DMS79 treated with DMSO at 0.1 percent for 48 hours (cell line): ENCODE results near the gene CERK.
"Not testable (repeated sequence)": the region's sequence is repeated elsewhere in the genome, so short reads cannot be mapped to it uniquely, and the experiment has no call there.

Experiments used
- DNase-seq: peaks from one replicate; lab custom pipeline; 2025; lab: John Stamatoyannopoulos, UW

Gene CERK

DNA sequence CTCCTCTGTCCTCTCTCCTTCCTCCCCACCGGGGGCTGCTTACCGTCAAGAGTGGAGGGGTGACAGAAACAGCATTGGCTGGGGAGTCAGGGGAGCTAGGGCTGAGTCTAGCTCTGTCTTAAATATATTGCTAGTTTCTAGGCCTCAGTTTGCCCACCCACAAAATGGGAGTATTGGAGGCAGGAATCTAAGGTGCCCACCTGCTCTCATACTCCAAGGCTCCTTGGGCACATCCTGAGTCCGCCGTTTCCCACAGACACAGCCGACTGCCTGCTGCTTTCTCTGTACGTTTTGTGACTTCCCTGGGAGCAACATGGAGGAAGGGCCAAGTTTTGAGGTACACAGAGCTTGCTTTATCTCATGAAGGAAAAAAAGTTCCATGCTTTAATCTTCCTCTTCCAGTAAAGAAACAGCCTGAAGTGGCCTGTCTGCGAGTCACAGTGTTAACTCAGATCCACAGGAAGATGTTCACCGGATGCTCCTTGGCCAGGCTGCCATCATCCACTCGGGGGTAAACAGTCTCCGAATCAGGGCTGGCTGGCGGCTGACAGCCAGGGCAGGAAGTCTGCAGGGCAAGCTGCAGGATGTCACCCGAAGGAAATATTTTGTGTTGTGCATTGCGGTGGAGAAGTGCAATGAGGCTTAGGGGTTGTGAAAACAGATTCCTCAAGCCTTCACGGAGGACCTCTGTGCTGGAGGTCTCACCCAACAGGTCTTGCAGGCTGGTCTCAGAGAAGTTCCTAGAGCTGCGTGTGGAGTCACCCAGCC is 11.0 kb upstream of the CERK start:
- DNase-seq, result no peak

- no peak for DNase-seq
These were observed 10.3 kb upstream of the CERK start for GRCh38 chr22:46748206-46748907.

DNA sequence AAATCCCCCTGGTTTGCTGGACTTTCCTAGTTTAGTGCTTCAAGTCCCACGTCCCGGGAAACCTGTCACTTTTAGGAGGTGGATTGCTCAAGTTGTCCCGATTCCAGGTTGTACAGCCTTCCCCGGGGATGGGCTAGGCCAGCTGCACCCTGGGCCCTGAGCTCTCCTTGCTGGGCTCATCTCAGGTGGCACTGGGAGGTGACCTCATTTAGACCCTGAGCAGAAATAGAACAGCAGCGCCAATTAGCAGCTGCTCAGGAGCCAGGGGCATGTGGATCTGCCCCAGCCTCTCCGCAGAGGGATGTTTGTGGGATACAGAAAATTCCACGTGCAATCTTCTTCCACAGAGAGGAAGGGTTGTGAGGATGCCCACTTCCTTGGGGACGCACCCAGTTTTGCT is 9.6 kb upstream of the CERK start:
- DNase-seq, result no peak

- DNase-seq, result no peak
These were observed 8.6 kb upstream of the CERK start for GRCh38 chr22:46746620-46747019.

DNA sequence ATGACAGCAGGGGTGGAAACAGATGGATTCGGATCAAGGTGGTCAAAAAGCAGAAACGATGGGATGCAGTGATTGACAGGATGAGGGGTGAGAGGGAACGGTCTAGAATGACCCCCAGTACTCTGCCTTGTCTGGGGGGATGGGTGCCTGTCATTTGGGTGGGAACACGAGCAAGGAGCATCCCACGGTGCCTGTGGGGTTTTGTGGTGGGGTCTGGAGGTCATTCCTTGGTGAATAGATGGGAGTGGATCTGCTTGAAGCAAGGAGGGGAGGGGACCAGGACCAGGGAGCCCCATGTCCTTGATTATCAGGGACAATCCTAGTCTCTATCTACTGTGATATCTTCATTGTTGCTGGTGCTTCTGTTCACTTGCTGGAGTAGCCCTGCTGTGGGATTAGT is 8.1 kb upstream of the CERK start:
- DNase-seq, result no peak

DNA sequence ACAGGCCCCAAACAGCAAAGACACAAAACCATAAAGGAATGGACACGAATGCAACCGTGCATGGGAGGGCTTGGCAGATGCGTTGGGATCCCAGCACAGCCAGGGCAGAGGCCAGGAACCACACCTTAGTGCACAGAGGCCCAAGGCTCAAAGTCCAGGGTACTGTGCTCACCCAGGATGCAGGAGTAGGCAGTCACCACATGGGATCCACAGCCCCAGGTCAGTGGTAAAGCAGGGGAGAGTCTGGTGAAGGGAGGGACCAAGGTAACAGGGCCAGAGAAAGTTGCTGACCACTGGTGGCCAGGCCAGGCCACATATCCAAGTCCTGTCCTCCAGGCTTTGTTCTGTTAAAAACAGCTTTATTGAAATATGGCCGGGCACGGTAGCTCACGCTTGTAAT is 6.5 kb upstream of the CERK start:
- DNase-seq, result no peak

GRCh38 chr22:46742576-46743221 is 4.6 kb upstream of the CERK start:
- peak; percentile 38 for DNase-seq

GRCh38 chr22:46741974-46742519 is 4.0 kb upstream of the CERK start:
- DNase-seq, result no peak

- no peak for DNase-seq
These were observed 3.1 kb upstream of the CERK start for GRCh38 chr22:46740910-46741780.

DNA sequence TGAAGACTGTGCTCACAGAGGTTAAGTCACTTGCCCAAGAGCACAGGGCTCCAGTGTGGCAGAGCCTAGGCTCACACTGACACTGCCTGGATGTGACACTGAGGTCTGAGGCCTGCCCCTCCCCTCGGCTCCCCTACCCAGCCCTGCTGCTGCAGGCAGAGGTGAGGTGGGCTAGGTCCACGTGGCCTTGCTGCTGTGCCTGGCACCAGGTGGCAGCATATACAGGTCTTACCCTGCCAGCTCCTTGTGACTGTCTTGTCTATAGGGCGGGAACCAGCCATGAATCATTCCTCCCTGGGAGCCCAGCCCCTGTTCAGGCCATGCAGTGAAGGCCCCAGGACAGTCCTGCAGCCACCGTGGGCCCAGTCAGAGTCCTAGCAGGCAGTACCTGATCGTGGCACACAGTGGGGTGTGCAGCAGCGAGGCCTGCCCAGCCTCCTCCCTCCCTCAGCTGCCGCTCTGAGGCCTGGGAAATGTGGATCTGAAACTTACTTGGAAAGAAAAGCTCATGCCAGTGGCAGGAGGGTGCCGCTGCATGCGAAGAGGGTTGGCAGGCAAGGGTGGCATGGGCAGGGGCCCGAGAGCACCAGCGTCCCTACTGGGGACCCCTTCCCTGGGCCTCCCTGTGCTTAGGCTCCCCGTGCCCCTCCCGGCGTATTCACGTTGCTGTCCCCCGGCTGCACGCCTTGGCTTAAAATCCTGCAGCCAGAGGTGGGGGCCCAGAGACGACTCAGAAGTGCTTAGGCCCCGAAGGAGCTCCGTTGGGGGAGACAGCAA is 1.2 kb upstream of the CERK start:
- DNase-seq, result no peak

- DNase-seq, result no peak
These were observed 618 bp upstream of the CERK start for GRCh38 chr22:46738647-46739093.

DNA sequence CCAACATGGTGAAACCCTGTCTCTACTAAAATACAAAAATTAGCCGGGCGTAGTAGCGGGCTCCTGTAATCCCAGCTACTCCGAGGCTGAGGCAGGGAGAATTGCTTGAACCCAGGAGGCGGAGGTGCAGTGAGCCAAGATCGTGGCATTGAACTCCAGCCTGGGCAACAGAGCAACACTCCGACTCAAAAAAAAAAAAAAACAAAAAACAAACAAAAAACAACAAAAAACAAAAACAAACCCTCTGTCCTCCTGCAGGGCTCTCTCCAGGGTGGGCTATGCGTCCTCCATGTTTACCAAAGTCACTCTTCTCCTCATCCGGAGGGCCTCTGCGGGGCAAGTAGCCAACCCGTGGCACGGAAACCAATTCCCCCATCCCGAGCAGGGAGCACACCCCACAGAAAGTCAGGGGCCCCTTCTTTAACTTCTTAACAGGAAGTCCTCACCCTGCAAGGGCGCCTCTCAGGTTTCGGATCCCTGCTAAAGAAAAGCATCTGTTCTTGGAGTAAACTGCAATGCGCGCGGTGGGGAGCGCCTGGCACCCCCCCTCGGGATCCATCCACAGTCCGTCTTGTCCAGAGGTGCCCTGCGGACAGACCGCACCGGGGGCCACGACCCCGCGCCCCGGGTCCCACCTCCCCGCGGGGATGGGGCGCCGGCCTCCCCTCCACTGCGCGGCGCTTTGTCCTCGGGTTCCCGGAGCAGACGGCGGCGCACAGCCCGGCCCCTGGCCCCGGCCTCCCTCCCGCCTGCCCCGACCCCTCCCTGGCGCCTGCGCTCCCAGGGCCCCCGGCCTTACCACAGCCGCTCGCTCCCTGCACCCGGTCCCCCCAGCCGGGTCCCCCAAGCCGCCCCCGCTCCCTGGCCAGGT is 712 bp downstream of the CERK start:
- DNase-seq, result no peak

GRCh38 chr22:46736705-46737104 is 1.3 kb downstream of the CERK start:
- DNase-seq, result no peak

DNA sequence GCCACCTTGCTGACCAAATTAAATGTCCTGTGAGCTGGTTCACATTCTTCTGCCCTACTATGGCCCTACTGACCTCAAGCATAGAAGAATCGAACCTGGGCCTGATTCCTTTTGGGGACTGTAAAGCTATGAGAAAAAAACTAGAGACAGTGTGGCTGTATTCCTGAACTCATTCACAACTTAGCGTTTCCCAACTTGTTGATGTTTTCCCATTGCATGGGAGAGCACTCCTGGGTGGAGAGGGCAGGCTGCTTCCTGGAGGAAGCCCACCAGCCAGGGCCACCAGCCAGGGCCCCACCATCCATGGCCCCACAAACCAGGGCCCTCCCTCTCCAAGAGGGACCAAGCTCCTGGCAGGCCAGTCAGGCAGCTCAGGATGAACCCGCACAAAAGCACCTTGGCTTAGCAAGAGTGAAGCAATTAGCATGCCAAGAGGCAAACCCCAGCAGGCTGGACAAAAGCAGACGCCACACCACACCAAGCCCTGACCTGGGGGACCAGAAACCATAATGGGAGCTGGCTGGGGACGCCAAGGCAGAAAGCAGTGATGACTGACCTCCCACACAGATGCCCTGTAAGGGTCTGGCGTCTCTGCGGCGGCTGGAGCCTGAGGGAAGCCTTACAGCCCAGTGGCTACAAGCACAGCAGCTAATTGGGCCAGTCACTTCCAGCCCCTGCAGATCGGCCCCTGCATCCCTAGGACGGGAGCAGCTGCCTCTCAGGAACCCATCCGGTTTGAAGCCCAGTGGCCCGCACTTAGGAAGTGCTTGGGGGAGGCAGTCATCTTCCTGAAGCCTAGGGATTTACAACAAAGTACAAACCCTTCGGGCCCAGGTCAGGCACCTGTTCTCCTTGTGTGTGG is 2.1 kb downstream of the CERK start:
- DNase-seq, result no peak

- peak; percentile 67 for DNase-seq
These were observed 3.1 kb downstream of the CERK start for GRCh38 chr22:46734830-46735453.

DNA sequence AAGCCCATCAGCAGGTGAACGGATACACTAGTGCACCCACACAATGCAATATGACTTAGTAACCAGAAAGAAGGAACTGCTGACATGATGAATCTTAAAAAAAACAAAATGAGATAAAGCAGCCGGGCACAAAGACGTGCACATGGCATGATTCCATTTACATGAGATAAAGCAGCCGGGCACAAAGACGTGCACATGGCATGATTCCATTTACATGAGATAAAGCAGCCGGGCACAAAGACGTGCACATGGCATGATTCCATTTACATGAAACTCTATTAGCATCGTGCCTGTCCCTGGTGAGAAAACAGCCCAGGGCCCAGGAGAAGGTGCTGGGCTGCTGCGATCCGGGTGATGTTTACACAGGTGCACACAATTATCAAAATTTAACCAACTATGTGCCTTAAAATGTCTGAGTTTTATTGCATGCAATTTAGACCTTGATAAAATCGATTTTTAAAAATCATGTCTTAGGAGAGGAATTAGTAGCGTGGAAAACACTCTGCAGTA is 3.8 kb downstream of the CERK start:
- DNase-seq, result not testable (repeated sequence)

- no peak for DNase-seq
These were observed 5.5 kb downstream of the CERK start for GRCh38 chr22:46732513-46732912.

- DNase-seq, result no peak
These were observed 6.0 kb downstream of the CERK start for GRCh38 chr22:46732041-46732379.
